IPS-18c (cell line): ENCODE measurements around the gene ELAVL1.

Experiments
- H3K4me3 ChIP-seq: 2 replicates; pipeline ENCODE4 v1.7.0; 2013; ENCODE audit warnings: low read depth, mild to moderate bottlenecking, low read length, moderate library complexity; ENCODE audit not compliant: insufficient read depth
- H3K9me3 ChIP-seq: one replicate; pipeline ENCODE4 v1.6.1; 2013; ENCODE audit warnings: mild to moderate bottlenecking, low read length, moderate library complexity; ENCODE audit not compliant: control insufficient read depth, insufficient read depth

Gene ELAVL1

GRCh38 chr19:7994928-7995809 lies 10.3 kb downstream of the ELAVL1 start:
- Histone ChIP-seq H3K9me3 (no peaks in the 10 kb centered on the region), H3K4me3 (no peak overlapping the region)

GRCh38 chr19:7994114-7994513 lies 11.3 kb downstream of the ELAVL1 start:
- Histone ChIP-seq H3K4me3 (no peak overlapping the region), H3K9me3 (no peaks in the 10 kb centered on the region)

- Histone ChIP-seq H3K4me3 (no peak overlapping the region), H3K9me3 (no peaks in the 10 kb centered on the region)
Measured at GRCh38 chr19:7993560-7993959, 11.9 kb downstream of the ELAVL1 start.

GRCh38 chr19:7992575-7992974 lies 12.9 kb downstream of the ELAVL1 start:
- Histone ChIP-seq H3K4me3 (no peak overlapping the region), H3K9me3 (no peaks in the 10 kb centered on the region)

GRCh38 chr19:7989071-7989575 lies 16.3 kb downstream of the ELAVL1 start:
- no peaks in the 10 kb centered on the region for H3K9me3 ChIP-seq

GRCh38 chr19:7988307-7988706 lies 17.1 kb downstream of the ELAVL1 start:
- Histone ChIP-seq H3K9me3 (no peaks in the 10 kb centered on the region), H3K4me3 (no peak overlapping the region)

More at GRCh38 chr19:7989071-7989575, 16.3 kb downstream of the ELAVL1 start:
- no peak overlapping the region for H3K4me3 ChIP-seq

- no peak overlapping the region for H3K4me3 ChIP-seq
- H3K9me3 ChIP-seq: no peaks in the 10 kb centered on the region
Measured at GRCh38 chr19:7987114-7987768, 18.2 kb downstream of the ELAVL1 start.

GRCh38 chr19:7986321-7987113 lies 18.9 kb downstream of the ELAVL1 start:
- H3K9me3 ChIP-seq: no peaks in the 10 kb centered on the region
- H3K4me3 ChIP-seq: no peak overlapping the region

GRCh38 chr19:7985481-7985911 lies 19.9 kb downstream of the ELAVL1 start:
- Histone ChIP-seq H3K9me3 (peaks cover 2% of the 10 kb centered on the region), H3K4me3 (no peak overlapping the region)

GRCh38 chr19:7983995-7984837 lies 21.2 kb downstream of the ELAVL1 start:
- Histone ChIP-seq H3K4me3 (no peak overlapping the region), H3K9me3 (peaks cover 2% of the 10 kb centered on the region)

- Histone ChIP-seq H3K9me3 (peaks cover 2% of the 10 kb centered on the region), H3K4me3 (no peak overlapping the region)
Measured at GRCh38 chr19:7983286-7983950, 22.0 kb downstream of the ELAVL1 start.

- peaks cover 2% of the 10 kb centered on the region for H3K9me3 ChIP-seq
- no peak overlapping the region for H3K4me3 ChIP-seq
Measured at GRCh38 chr19:7982651-7983099, 22.8 kb downstream of the ELAVL1 start.

- Histone ChIP-seq H3K4me3 (no peak overlapping the region), H3K9me3 (peaks cover 2% of the 10 kb centered on the region)
Measured at GRCh38 chr19:7982103-7982502, 23.3 kb downstream of the ELAVL1 start.

- Histone ChIP-seq H3K4me3 (no peak overlapping the region), H3K9me3 (peaks cover 2% of the 10 kb centered on the region)
Measured at GRCh38 chr19:7981661-7982060, 23.8 kb downstream of the ELAVL1 start.

- H3K9me3 ChIP-seq: peaks cover 2% of the 10 kb centered on the region
- no peak overlapping the region for H3K4me3 ChIP-seq
Measured at GRCh38 chr19:7981199-7981598, 24.2 kb downstream of the ELAVL1 start.

GRCh38 chr19:7980635-7981121 lies 24.8 kb downstream of the ELAVL1 start:
- H3K4me3 ChIP-seq: no peak overlapping the region; the same call in 1 of the 2 replicates
- H3K9me3 ChIP-seq: peaks cover 2% of the 10 kb centered on the region
